HG02885 (cell line): ENCODE data around the gene ZNF850.
"Not testable (repeated sequence)": the region's sequence is repeated elsewhere in the genome, so short reads cannot be mapped to it uniquely, and the experiment has no call there.

ENCODE experiments used
- ATAC-seq: cut with Tn5 transposase; IDR thresholded peaks from one replicate; pipeline ENCODE4 v1.9.1; 2021; ENCODE audit warnings: mild to moderate bottlenecking; ENCODE audit not compliant: unreplicated experiment, poor library complexity

Gene ZNF850

GRCh38 chr19:36772311-36773222, at the start of gene ZNF850:
Gene ZNF850, minus strand, starts transcription at chr19:36772807. Its CDS starts 10,201 bp downstream, at chr19:36762606.
- peak; percentile 95 for ATAC-seq

DNA sequence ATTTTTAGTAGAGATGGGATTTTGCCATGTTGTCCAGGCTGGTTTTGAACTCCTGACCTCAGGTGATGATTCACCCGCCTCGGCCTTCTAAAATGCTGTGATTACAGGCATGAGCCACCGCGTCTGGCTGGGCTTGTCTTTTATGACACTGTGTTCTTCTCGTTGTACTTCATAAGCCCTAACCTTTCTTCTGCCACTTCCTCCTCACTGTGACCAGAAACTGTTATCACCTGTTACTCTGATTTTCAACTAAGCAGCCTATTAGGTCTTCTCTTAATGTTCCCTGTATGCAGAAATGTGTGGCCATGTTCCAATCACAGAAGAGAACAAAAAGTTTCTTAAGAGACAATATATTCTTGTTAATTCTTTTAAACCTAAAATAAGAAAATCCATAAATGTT, 49.2 kb upstream of the ZNF850 start:
- ATAC-seq, result no peak

DNA sequence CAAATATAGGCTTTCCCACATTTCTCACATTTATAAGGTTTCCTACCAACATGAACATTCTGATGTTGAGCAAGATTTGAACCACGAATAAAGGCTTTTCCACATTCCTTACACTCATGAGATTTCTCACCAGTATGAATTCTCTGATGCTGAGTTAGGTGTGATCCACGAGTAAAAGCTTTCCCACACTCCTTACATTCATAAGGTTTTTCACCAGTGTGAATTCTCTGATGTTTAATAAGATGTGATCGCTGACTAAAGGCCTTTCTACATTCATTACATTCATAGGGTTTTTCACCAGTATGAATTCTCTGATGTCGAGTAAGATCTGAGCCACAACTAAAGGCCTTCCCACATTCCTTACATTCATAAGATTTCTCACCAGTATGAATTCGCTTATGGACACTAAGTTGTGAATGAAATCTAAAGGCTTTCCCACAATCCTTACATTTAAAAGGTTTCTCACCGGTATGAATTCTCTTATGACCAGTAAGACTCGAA, 46.6 kb upstream of the ZNF850 start:
- no peak for ATAC-seq

DNA sequence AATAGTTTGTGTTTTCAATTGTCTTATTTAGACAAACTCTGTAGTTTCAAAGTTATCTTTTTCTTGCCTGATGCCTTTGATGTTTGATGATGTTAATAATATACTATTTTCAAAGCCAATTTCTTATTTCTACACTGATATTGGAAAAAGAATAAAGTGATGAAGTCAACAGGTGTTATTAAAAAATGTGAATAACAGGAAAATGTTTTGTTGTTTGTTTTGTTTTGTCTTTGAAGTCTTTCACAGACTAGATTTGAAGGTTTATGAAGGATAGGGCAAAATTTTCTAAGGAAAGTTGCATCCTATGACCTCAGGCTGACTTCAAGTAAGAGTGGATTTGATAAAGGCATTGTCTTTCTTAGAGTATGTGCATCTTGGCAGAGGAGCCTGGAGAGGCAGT, 34.4 kb upstream of the ZNF850 start:
- no peak for ATAC-seq

- no peak for ATAC-seq
Measured at GRCh38 chr19:36805364-36805763, 32.8 kb upstream of the ZNF850 start.

GRCh38 chr19:36797786-36798108, 25.1 kb upstream of the ZNF850 start:
- no peak for ATAC-seq

- ATAC-seq, result no peak
Measured at GRCh38 chr19:36796714-36796992, 24.0 kb upstream of the ZNF850 start.

DNA sequence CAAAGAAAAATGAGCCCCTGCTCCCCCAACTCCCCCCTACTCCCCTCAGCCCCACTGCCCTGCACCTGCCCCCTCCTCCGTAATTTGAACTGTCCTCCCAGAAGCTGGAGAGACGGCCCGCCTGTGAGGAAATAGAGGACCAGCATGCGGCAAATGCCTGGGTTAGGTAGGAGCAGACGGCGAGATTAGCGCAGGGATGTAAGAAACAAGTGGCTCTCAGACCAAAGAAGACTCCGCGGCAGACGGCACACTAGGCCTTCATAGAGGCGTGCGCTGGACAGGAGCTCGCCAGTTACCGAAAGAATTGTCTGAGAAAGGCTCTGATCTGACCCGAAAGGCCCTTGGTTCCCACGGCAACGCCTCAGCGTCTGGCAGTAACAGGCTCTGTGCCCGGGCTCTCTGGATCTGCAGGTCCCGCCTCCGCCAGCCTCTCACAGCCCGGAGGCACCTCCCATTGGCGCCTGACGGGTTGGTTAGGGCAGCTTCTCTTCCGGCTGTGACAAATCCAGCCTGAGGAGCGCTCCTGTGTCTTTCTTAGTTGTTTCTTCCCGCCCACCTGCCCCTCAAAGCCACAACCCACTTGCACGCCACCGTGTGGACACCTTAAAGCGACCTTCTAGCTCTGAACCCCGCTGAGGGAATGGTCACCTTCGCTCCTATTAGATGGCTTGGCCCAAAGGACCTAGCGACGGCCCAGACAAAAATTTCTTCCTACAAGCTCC, 19.0 kb upstream of the ZNF850 start:
- not testable (repeated sequence) for ATAC-seq

- no peak for ATAC-seq
Measured at GRCh38 chr19:36775768-36776167, 3.2 kb upstream of the ZNF850 start.

GRCh38 chr19:36773223-36773579, 594 bp upstream of the ZNF850 start:
- no peak for ATAC-seq

- no peak for ATAC-seq
Measured at GRCh38 chr19:36771261-36772231, 1.1 kb downstream of the ZNF850 start.

- ATAC-seq, result no peak
Measured at GRCh38 chr19:36750066-36750691, 22.4 kb downstream of the ZNF850 start.

GRCh38 chr19:36749613-36750012, 23.0 kb downstream of the ZNF850 start:
- ATAC-seq, result not testable (repeated sequence)

GRCh38 chr19:36748431-36749275, 24.0 kb downstream of the ZNF850 start:
- no peak for ATAC-seq

GRCh38 chr19:36747750-36748149, 24.9 kb downstream of the ZNF850 start:
- ATAC-seq, result no peak

DNA sequence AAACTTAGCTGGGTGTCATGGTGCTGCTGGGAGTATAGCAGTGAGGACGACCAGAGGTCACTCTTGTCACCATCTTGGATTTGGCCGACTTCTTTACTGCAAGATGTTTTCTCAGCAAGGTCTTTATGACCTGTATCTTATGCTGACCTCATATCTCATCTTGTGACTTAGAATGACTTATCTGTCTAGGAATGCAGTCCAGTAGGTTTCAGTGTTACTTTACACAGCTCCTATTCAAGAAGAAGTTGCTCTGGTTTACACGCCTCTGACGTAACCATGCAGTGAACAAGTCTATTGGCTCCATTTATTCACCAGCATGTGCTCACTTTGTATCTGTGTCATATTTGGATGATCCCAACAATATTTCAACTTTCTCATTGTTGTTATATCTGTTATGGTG, 26.7 kb downstream of the ZNF850 start:
- no peak for ATAC-seq

- ATAC-seq, result not testable (repeated sequence)
Measured at GRCh38 chr19:36736166-36736565, 36.4 kb downstream of the ZNF850 start.

GRCh38 chr19:36719687-36720556, 52.7 kb downstream of the ZNF850 start:
- ATAC-seq, result no peak
